Activated CD4-positive, alpha-beta memory T cell treated with anti-CD3 and anti-CD28 coated beads, Interleukin-2, amount 10 ng/mL, durations not matched to agents 7 days and 5 days (primary cell): ENCODE results near the gene WRAP73. TPM values are rescaled to one million over a fixed set of nuclear protein-coding genes. Genes with fewer than 3 reads are reported as not detected.

Source experiments
- CTCF ChIA-PET: fragments of 350-600 bp; sonication (Branson Sonifier 250); formaldehyde crosslinking; loops from one replicate; lab custom pipeline; 2021; ENCODE audit warnings: antibody characterized with exemption, inconsistent platforms; lab: Charles Lee
- POLR2A ChIA-PET: fragments of 350-600 bp; sonication (Branson Sonifier 250); formaldehyde crosslinking; loops from one replicate; lab custom pipeline; 2021; ENCODE audit warnings: antibody characterized with exemption; lab: Charles Lee
- DNase-seq: peaks from one replicate; pipeline ENCODE4 v3.0.0-alpha.2; 2020
- H3K27ac Mint-ChIP-seq: one replicate; pipeline ENCODE4 v1.8.0; 2021; ENCODE audit warnings: mild to moderate bottlenecking, mixed read lengths
- H3K27me3 Mint-ChIP-seq: one replicate; pipeline ENCODE4 v1.8.0; 2021; ENCODE audit warnings: mixed read lengths
- H3K36me3 Mint-ChIP-seq: one replicate; pipeline ENCODE4 v1.8.0; 2021; ENCODE audit warnings: low read depth, mixed read lengths
- H3K4me1 Mint-ChIP-seq: one replicate; pipeline ENCODE4 v1.8.0; 2021; ENCODE audit warnings: mixed read lengths
- H3K4me3 Mint-ChIP-seq: one replicate; pipeline ENCODE4 v1.8.0; 2021; ENCODE audit warnings: mild to moderate bottlenecking, mixed read lengths
- H3K9me3 Mint-ChIP-seq: one replicate; pipeline ENCODE4 v1.8.0; 2021; ENCODE audit warnings: mixed read lengths
- total RNA-seq, 2 experiments: library from RNA; stranded (reverse); gene quantifications; one replicate each; pipeline ENCODE4 v1.2.3, GENCODE V29; 2021

Gene WRAP73
- total RNA-seq, 2 experiments from 2014 or later: 34.7 to 38.9 TPM

DNA sequence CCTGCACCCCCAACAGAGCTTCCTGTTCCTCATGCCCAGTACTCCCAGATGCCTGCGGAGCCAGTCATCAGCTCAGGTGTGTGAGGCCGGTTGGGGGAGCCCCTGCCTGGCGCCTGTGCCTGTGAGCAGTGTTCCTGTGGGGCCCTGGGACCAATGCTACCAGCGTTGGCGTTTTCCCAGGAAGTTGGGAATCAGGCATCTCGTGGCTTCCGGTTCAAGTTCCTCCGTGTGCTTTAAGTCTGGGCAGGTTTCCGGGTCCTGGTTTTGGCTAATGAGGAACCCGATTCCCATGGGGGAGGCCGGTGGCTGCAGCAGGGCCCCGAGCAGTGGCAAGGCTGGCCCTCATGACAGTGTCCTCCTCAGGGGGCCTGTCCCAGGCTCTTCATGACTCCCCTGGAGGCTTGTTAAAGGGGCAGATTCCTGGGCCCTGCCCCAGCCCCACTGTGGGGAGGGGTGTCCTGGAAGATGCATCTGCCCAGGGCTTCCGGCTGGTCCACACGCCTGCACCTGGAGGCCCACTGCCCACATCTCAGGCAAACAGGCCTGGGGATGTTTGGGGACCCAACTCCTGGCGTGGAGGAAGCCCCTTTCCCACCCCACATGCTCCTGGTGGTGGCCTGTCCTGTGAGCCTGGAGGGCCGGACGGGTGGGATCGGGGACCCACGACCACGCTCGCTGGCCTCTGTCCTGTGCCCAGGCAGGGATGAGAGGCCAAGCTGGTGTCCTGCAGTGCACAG lies 28.6 kb upstream of the WRAP73 start:
- no peak overlapping the region for H3K27ac Mint-ChIP-seq
- no peak overlapping the region for H3K4me3 Mint-ChIP-seq
- no peaks in the 10 kb centered on the region for H3K36me3 Mint-ChIP-seq
- H3K27me3 Mint-ChIP-seq: peaks cover 6% of the 10 kb centered on the region
- H3K4me1 Mint-ChIP-seq: peaks cover 29% of the 10 kb centered on the region
- CTCF ChIA-PET: interaction anchor here (0.9 kb wide), 1 partner anchor 52 kb away, joined by 4 read pairs; no protein-coding TSS in a partner anchor
- no peak for DNase-seq
- POLR2A ChIA-PET: no interaction called here
- no peaks in the 10 kb centered on the region for H3K9me3 Mint-ChIP-seq

DNA sequence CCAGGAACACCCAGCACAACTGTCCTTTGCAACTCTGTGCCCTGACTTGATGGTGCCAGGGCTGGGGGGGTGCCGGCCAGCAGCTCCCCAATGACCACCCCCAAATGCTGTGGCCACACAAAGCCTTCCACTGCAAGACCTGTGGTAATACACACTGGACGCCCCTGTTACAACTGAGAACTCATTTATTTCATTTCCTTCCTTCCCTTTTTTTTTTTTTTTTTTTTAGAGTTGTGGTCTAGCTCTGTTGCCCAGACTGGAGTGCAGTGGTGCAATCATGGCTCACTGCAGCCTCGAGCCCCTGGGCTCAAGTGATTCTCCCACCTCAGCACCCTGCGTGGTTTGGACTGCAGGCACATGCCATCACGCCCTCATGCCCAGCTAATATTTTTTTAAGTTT lies 27.6 kb upstream of the WRAP73 start:
- H3K27ac Mint-ChIP-seq: peak overlapping the region; percentile 40
- H3K36me3 Mint-ChIP-seq: no peaks in the 10 kb centered on the region
- no peak overlapping the region for H3K4me3 Mint-ChIP-seq
- ChIA-PET POLR2A (interaction anchor here (0.7 kb wide), 1 partner anchor 26 kb away, joined by 4 read pairs; no protein-coding TSS in a partner anchor), CTCF (interaction anchor here (0.9 kb wide), 2 partner anchors 47 to 51 kb away, joined by 3 to 4 read pairs; no protein-coding TSS in a partner anchor)
- peaks cover 33% of the 10 kb centered on the region for H3K4me1 Mint-ChIP-seq
- H3K27me3 Mint-ChIP-seq: peaks cover 6% of the 10 kb centered on the region
- no peak for DNase-seq
- no peaks in the 10 kb centered on the region for H3K9me3 Mint-ChIP-seq

DNA sequence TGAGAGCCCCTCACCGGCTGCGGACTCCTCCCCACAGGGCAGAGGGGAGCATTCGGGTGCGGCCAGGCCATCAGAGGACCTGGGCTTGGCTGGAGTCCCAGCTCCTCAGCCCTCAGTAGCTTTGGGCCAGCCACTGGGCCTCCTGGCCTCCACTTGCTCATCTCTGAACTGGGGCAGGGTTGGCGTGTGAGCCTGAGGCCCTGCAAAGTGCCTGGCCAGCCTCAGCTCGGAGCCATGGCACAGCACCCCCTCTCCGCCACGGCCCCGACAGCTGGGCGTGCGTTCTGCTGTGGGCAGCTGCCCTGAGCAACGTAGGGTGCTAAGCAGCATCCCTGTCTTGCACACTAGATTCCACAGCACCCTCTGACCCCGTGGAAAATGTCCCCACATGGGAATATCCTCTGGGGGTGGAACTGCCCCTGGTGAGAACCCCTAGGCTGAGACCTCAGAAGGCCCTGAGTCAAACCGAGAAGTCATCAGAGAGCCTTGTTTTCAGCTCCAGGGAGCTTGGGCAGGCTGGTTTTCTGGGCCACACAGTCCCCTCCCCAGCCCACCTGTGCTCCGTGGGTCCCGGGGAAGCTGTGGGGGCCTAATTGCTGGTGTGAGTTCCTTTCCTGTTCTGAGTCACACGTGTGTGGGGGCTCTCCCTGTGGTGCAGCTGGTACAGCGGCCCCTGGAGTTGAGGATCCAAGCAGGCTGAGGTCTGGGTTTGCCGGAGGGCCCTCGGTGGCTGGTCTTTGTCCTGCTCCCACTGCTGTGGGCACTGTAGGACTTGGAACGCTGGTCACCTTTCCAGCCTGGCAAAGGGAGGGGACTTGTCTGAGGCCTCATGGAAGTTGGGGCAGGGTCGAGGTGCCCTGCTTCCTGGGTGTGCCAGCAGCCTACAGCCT lies 26.9 kb upstream of the WRAP73 start:
- H3K4me3 Mint-ChIP-seq: no peak overlapping the region
- CTCF ChIA-PET: interaction anchor here (0.9 kb wide), 1 partner anchor 48 kb away, joined by 3 read pairs; no protein-coding TSS in a partner anchor
- DNase-seq: no peak

DNA sequence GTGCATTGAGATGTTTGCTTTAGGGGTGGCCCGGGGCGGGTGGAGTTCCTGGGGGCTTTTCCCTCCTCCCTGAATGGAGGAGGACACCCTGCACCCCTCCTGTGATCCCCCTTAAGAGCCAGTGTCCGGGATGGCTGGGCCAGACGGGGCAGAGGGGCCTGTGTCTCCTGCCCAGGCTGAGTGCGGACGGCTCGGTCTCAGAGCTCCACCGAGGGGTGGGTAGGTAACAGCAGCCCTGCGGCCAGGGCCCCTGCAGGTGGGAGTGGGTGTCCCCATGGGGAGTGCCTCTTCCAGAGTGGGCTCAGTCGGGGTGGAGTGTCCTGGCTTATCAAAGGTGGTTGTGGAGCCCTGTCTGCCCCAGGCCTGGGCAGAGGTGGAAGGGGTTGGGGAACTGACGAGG lies 25.5 kb upstream of the WRAP73 start:
- Mint-ChIP-seq H3K4me1 (peaks cover 33% of the 10 kb centered on the region), H3K36me3 (no peaks in the 10 kb centered on the region), H3K27ac (no peak overlapping the region), H3K27me3 (peaks cover 6% of the 10 kb centered on the region), H3K4me3 (no peak overlapping the region), H3K9me3 (no peaks in the 10 kb centered on the region)
- no peak for DNase-seq
- ChIA-PET POLR2A (no interaction called here), CTCF (no interaction called here)

More for the DNA sequence above, 26.9 kb upstream of the WRAP73 start:
- H3K27ac Mint-ChIP-seq: peak overlapping the region; percentile 40
- H3K27me3 Mint-ChIP-seq: peaks cover 6% of the 10 kb centered on the region
- H3K4me1 Mint-ChIP-seq: peaks cover 33% of the 10 kb centered on the region
- no peaks in the 10 kb centered on the region for H3K36me3 Mint-ChIP-seq
- POLR2A ChIA-PET: no interaction called here
- no peaks in the 10 kb centered on the region for H3K9me3 Mint-ChIP-seq

DNA sequence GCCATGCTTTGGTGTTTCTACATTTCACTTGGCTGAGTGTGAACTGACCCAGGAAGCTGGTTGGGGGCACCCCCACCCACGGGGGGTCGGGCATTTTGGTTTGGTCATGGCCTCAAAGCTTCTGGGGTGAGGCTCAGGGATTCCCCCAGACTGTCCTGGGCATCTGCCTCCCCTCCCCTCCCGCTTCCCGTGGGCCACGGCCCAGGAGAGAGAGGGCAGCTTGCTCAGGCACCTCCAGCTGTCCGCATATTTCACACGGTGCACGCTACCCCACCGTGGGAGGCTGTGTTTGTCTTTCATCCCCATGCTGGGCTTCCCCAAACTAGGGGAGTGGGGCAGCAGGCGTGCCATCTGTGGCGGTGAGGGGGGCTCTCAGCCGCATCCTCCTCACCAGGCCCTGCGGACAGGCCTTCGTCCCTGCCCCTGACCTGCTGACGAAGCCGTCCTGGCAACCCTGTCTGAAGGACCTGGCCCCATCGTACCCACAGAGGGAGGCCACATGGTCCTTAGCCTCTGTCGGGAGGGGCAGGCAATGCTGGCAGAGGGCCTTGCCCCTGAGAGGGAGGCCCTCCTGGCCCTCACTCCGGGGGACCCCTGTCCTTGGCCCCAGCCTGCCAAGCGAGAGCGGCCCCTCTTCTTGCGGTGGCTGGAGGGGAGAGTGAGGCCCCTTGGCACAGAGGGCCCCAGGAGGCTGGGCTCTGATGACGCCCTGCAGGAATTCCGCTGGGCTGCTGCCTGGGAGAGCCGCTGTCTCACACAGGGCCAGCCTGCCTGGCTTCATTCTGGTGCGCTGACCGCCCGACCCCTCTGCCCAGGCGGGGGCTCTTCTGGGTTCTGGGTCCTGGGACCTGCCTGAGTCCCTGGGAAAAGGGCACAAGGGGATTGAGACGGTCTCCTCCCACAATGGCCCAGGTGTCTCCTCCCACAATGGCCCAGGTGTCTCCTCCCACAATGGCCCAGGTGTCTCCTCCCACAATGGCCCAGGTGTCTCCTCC lies 24.5 kb upstream of the WRAP73 start:
- Mint-ChIP-seq H3K27ac (no peak overlapping the region), H3K4me3 (no peak overlapping the region), H3K9me3 (no peaks in the 10 kb centered on the region), H3K4me1 (peaks cover 25% of the 10 kb centered on the region), H3K36me3 (no peaks in the 10 kb centered on the region), H3K27me3 (peaks cover under 1% of the 10 kb centered on the region)
- POLR2A ChIA-PET: no interaction called here
- CTCF ChIA-PET: no interaction called here
- DNase-seq: no peak

DNA sequence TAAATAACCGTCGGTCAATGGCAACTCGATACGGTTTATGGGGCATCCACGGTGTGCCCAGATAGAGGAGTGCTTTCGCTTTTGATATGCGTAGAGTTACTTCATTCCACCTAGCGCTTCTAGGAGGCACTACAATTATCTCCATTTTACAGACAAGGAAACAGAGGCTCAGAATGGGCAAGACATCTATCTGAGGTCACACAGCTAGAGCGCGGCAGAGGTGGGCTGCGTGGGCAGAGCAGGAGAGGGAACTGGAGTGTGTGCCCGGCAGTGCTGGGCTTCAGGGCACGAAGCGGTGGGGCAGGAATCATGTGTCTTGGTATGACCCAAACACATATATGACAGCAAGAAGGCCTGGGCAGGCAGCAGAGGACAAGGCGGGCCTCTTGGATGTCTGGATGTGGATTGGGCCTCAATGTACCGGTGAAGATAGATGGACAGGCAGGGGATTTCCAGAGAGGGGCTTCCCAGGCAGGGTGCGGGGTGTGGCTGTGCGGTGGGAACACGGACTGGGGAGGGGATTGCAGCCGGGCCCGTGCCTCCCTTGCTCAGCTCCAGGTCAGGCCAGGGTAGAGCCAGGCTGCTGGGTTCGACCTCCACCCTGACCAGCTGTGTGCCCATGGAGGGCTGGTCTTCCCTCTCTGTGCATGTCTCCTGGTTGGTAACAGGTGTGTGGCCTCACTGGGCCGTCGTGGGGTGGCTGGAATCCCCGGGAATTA lies 23.6 kb upstream of the WRAP73 start:
- CTCF ChIA-PET: no interaction called here
- peaks cover under 1% of the 10 kb centered on the region for H3K27me3 Mint-ChIP-seq

DNA sequence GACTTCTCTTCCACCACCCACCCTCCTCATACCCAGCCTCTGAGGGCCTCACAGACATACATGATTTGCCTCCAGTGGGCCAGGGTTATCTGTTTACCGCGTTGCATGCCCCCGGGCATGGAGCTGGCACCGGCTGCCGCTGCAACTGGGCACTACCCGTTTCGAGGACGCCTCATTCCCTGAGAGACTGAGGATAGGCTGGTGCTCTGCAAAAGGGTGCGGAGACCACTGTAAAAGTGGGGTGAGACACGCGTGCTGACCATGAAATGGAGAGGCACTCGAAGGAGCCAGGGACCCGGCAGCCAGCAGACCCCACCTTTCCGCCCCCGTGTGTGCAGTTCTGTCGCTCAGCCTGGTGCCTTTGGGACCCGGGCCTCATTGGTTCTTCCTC lies 23.1 kb upstream of the WRAP73 start:
- H3K4me1 Mint-ChIP-seq: peaks cover 16% of the 10 kb centered on the region
- H3K27me3 Mint-ChIP-seq: peaks cover 6% of the 10 kb centered on the region
- no peak for DNase-seq
- ChIA-PET POLR2A (no interaction called here), CTCF (no interaction called here)
- no peak overlapping the region for H3K27ac Mint-ChIP-seq
- H3K9me3 Mint-ChIP-seq: no peaks in the 10 kb centered on the region
- H3K4me3 Mint-ChIP-seq: peak overlapping the region; percentile 2
- no peaks in the 10 kb centered on the region for H3K36me3 Mint-ChIP-seq

More for the DNA sequence above, 23.6 kb upstream of the WRAP73 start:
- no peak for DNase-seq
- Mint-ChIP-seq H3K4me3 (peak overlapping the region; percentile 2), H3K9me3 (no peaks in the 10 kb centered on the region), H3K36me3 (no peaks in the 10 kb centered on the region), H3K4me1 (peaks cover 19% of the 10 kb centered on the region), H3K27ac (peak overlapping the region; percentile 32)
- POLR2A ChIA-PET: no interaction called here

DNA sequence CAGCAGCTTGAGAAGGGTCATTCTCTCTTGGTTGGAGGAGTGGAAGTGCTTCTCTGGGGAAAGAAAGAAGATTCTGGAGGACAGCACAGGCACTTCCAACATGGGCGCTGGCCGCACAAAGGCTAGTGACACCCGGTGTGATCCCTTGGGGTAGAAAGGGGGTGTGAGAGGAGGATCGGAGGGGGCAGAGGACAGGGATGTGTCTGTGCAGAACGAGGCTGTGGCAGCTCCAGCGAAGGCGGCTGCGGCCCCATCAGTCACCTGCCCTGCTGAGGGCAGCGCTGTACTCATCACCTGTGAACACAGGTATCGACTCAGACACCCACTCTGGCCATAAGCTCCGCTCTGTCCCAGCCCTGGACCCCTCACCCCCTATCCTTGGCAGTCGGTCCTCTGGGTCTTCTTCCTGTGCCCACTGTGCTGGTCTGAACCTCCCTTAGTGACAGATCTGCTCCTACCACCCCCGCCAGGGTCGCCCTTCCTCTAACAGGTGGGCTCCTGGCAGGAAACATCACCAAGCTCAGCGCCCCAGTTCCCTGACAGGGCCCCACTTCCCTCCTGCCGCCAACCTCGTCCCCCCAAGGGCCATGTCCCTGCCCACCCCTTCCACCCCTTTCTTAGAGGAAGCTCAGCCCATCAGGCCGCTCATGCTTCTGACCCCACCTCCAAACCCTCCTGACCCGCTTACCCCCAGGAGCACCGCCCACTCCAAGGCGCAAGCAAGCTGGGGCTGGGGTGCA lies 22.5 kb upstream of the WRAP73 start:
- H3K27me3 Mint-ChIP-seq: peaks cover 8% of the 10 kb centered on the region
- H3K9me3 Mint-ChIP-seq: no peaks in the 10 kb centered on the region
- DNase-seq: no peak
- H3K4me3 Mint-ChIP-seq: no peak overlapping the region
- peaks cover 10% of the 10 kb centered on the region for H3K4me1 Mint-ChIP-seq
- POLR2A ChIA-PET: no interaction called here
- H3K36me3 Mint-ChIP-seq: no peaks in the 10 kb centered on the region
- CTCF ChIA-PET: no interaction called here
- H3K27ac Mint-ChIP-seq: no peak overlapping the region

DNA sequence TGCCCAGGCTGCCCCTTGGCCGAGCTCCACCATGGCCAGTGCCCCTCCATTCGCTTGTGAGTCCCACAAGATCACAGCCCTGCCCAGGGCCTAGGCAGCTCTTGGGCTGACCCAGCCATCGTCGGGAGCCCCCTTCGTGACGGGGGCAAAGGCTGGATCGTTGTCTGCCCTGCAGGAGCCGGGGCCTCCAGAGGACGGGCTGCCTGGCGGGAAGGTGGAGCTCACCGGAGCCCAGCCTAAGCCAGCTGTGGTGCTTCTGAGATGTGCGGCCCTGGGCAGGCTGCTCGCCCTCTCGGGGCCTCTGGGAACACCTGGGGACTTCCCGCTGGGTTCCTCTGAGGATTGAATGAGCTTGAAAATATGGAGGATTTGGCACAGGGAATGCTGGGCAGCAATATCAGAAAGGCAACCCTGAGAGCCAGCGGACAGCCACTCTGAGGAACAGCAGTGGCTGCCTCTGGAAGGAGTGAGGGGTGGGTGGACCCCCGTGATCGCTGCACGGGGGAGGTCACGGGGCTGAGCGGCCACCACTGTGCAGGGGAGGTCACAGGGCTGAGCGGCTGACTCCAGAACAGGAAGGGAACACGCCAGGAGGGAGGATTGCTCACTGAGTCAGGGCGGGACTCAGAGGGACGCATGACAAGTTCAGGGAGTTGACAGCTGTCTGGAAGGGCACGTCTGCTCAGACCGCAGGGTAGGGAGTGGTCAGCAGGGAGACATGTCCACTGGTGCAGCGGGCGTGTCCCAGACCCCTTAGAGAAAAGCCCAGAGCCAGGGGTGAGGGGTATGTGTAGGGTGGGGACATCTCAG lies 21.7 kb upstream of the WRAP73 start:
- DNase-seq: no peak
- Mint-ChIP-seq H3K4me3 (no peak overlapping the region), H3K4me1 (peaks cover 5% of the 10 kb centered on the region), H3K27ac (no peak overlapping the region), H3K9me3 (no peaks in the 10 kb centered on the region), H3K27me3 (peaks cover 10% of the 10 kb centered on the region), H3K36me3 (no peaks in the 10 kb centered on the region)
- POLR2A ChIA-PET: no interaction called here
- CTCF ChIA-PET: no interaction called here

DNA sequence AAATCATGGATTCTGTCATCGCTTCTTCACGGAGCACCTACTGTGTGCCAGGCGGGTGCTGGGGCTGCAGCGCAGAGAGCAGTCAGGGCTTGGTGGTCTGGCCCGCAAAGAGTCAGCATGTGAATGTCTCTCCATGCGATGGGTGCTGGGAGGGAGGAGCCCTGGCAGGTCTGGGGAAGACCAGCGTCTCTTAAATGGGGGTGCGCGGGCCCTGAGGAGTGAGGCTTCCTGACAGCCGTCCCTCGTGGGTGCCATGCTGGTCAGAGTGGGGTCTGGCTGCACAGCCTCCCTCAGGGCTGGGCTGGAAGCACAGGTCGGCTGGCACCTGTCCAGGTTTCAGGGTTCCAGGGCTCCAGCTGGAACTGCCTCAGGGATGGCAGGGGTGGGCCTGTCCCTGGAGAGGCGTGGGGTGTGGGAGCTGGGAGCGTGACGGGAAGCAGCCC lies 20.9 kb upstream of the WRAP73 start:
- DNase-seq: no peak
- peaks cover 5% of the 10 kb centered on the region for H3K4me1 Mint-ChIP-seq
- H3K4me3 Mint-ChIP-seq: no peak overlapping the region
- no peaks in the 10 kb centered on the region for H3K36me3 Mint-ChIP-seq
- H3K27ac Mint-ChIP-seq: no peak overlapping the region
- peaks cover 10% of the 10 kb centered on the region for H3K27me3 Mint-ChIP-seq
- no peaks in the 10 kb centered on the region for H3K9me3 Mint-ChIP-seq
- ChIA-PET CTCF (no interaction called here), POLR2A (no interaction called here)

DNA sequence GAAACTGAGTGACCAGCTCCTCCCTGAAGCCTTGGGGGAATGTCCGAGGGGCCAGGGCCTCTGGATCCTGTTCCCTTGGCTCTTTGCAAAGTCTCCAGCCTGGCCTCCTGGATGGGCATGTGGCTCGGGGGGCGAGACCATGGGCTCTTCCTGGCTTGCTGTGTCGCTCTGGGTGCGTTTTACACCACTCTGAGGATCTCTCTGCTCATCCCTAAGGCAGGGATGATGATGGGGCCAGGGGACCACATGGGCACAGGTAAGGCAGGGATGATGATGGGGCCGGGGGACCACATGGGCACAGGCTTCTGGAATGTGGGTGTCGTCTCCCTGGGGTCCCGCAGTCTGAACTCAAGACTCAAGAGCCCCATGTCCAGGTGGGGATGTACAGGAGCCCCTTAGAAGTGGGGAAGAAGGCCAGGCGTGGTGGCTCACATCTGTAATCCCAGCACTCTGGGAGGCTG lies 20.1 kb upstream of the WRAP73 start:
- CTCF ChIA-PET: no interaction called here

More for the DNA sequence above, 20.1 kb upstream of the WRAP73 start:
- H3K4me3 Mint-ChIP-seq: no peak overlapping the region
- DNase-seq: no peak
- H3K27me3 Mint-ChIP-seq: peaks cover 10% of the 10 kb centered on the region
- no peaks in the 10 kb centered on the region for H3K9me3 Mint-ChIP-seq
- no peak overlapping the region for H3K27ac Mint-ChIP-seq
- no peaks in the 10 kb centered on the region for H3K36me3 Mint-ChIP-seq
- POLR2A ChIA-PET: no interaction called here
- H3K4me1 Mint-ChIP-seq: peaks cover 5% of the 10 kb centered on the region
